Stimulated activated effector memory CD8-positive, alpha-beta T cell treated with anti-CD3 and anti-CD28 coated beads, Interleukin-12 subunit alpha, Interleukin-12 subunit beta, amount 100 ng/mL, for 72 hours (primary cell): ENCODE measurements around the gene SLC22A23.
A peak's percentile ranks its signal among the peaks of the same experiment; 100 is the strongest.

ENCODE experiments used
- ATAC-seq: fragments of 150-1000 bp; cut with Tn5 transposase; 2 replicates; pipeline ENCODE4 v1.10.0; 2021
- DNase-seq, 2 donors: peaks; one replicate each; pipeline ENCODE4 v3.0.0; 2021 to 2022; ENCODE audit warnings: low spot score in 2 of 2
- H3K27ac Mint-ChIP-seq: one replicate; pipeline ENCODE4 v1.8.0; 2022; ENCODE audit warnings: mild to moderate bottlenecking, mixed read lengths
- H3K36me3 Mint-ChIP-seq: one replicate; pipeline ENCODE4 v1.8.0; 2022; ENCODE audit warnings: mild to moderate bottlenecking, mixed read lengths
- H3K4me1 Mint-ChIP-seq: one replicate; pipeline ENCODE4 v1.8.0; 2022; ENCODE audit warnings: mixed read lengths
- H3K4me3 Mint-ChIP-seq: one replicate; pipeline ENCODE4 v1.8.0; 2022; ENCODE audit warnings: mild to moderate bottlenecking, mixed read lengths
- H3K9me3 Mint-ChIP-seq: one replicate; pipeline ENCODE4 v1.8.0; 2022; ENCODE audit warnings: mixed read lengths

SLC22A23 gene

DNA sequence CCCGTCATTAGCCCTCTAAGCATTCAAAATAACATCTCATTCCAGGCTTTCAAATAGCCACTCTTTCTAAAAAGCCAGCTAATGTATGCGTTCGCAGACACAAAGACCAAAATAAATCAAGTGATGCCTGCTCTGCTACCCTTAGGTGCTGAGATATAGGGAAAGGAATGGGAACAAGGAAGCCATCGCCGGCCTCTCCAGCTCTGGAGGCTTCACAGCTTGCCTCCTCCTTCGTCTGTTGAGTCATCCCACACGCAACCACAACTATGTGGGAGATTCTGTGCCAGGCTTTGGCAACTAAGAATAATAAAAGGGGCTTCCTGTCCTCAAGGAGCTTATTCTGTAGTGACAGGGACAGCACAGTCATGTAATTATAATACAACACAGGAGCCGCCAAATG, 27.3 kb upstream of the SLC22A23 start:
- no peaks in the 10 kb centered on the region for H3K4me1 Mint-ChIP-seq
- no peak overlapping the region for H3K4me3 Mint-ChIP-seq
- DNase-seq: no peak
- peaks cover 14% of the 10 kb centered on the region for H3K9me3 Mint-ChIP-seq
- no peak overlapping the region for H3K27ac Mint-ChIP-seq
- ATAC-seq: no peak
- no peaks in the 10 kb centered on the region for H3K36me3 Mint-ChIP-seq

DNA sequence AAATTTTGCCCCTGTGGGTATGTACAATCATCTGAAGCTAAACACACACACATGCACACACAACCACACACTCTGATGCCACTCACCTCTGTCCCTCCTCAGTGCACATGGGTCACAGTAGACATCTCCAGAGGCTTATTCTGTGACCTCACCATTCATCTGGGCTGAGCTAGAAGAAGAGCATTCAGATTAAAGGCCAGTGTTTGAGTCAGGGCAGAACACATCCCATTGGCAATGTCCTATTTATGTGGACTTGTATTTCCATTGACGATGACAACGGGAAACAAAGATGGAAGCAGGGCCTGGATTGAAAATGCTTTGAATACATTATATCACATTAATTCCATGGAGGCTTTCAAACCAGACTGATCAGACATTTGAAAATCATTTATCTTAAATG, 26.8 kb upstream of the SLC22A23 start:
- H3K27ac Mint-ChIP-seq: no peak overlapping the region
- no peak overlapping the region for H3K4me3 Mint-ChIP-seq
- peaks cover 14% of the 10 kb centered on the region for H3K9me3 Mint-ChIP-seq
- no peaks in the 10 kb centered on the region for H3K36me3 Mint-ChIP-seq
- no peaks in the 10 kb centered on the region for H3K4me1 Mint-ChIP-seq
- ATAC-seq (no peak), DNase-seq (no peak)

GRCh38 chr6:3482869-3483268, 26.0 kb upstream of the SLC22A23 start:
- Mint-ChIP-seq H3K27ac (no peak overlapping the region), H3K4me1 (no peaks in the 10 kb centered on the region), H3K4me3 (no peak overlapping the region), H3K9me3 (peaks cover 14% of the 10 kb centered on the region), H3K36me3 (no peaks in the 10 kb centered on the region)
- ATAC-seq (no peak), DNase-seq (no peak)

DNA sequence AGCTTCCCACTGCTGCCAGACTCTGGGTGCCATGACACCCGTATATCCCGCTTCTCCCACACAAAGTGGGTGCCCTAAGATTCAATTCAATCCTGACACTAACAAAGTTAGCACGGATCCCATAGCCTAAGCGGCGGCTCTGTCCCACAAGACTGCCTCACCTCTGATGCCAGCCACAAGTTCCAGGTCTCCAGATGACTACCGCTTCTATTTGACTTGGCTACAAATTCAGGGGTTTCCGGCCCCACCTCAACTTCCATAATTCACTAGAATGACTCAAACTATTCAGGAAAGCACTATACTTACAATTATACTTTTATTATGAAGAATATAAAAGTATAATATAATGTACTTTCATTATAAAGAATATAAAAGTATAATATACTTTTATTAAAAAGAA, 24.8 kb upstream of the SLC22A23 start:
- DNase-seq (no peak), ATAC-seq (no peak)
- no peak overlapping the region for H3K4me3 Mint-ChIP-seq
- peaks cover 14% of the 10 kb centered on the region for H3K9me3 Mint-ChIP-seq
- H3K36me3 Mint-ChIP-seq: no peaks in the 10 kb centered on the region
- no peaks in the 10 kb centered on the region for H3K4me1 Mint-ChIP-seq
- H3K27ac Mint-ChIP-seq: no peak overlapping the region

GRCh38 chr6:3480009-3480408, 23.2 kb upstream of the SLC22A23 start:
- no peak for DNase-seq

GRCh38 chr6:3473773-3474172, 16.9 kb upstream of the SLC22A23 start:
- ATAC-seq (no peak), DNase-seq (no peak)
- Mint-ChIP-seq H3K4me1 (no peaks in the 10 kb centered on the region), H3K27ac (no peak overlapping the region), H3K9me3 (no peaks in the 10 kb centered on the region), H3K36me3 (no peaks in the 10 kb centered on the region), H3K4me3 (no peak overlapping the region)

More at GRCh38 chr6:3480009-3480408, 23.2 kb upstream of the SLC22A23 start:
- Mint-ChIP-seq H3K4me3 (no peak overlapping the region), H3K36me3 (no peaks in the 10 kb centered on the region), H3K4me1 (no peaks in the 10 kb centered on the region), H3K27ac (no peak overlapping the region), H3K9me3 (peaks cover 14% of the 10 kb centered on the region)
- ATAC-seq: no peak

GRCh38 chr6:3471711-3472110, 14.9 kb upstream of the SLC22A23 start:
- no peaks in the 10 kb centered on the region for H3K4me1 Mint-ChIP-seq

GRCh38 chr6:3471286-3471685, 14.4 kb upstream of the SLC22A23 start:
- H3K4me1 Mint-ChIP-seq: no peaks in the 10 kb centered on the region
- DNase-seq (no peak), ATAC-seq (no peak)
- no peaks in the 10 kb centered on the region for H3K9me3 Mint-ChIP-seq
- H3K27ac Mint-ChIP-seq: no peak overlapping the region
- H3K36me3 Mint-ChIP-seq: no peaks in the 10 kb centered on the region
- no peak overlapping the region for H3K4me3 Mint-ChIP-seq

More at GRCh38 chr6:3471711-3472110, 14.9 kb upstream of the SLC22A23 start:
- no peaks in the 10 kb centered on the region for H3K36me3 Mint-ChIP-seq
- DNase-seq (no peak), ATAC-seq (no peak)
- H3K4me3 Mint-ChIP-seq: no peak overlapping the region
- no peaks in the 10 kb centered on the region for H3K9me3 Mint-ChIP-seq
- no peak overlapping the region for H3K27ac Mint-ChIP-seq

DNA sequence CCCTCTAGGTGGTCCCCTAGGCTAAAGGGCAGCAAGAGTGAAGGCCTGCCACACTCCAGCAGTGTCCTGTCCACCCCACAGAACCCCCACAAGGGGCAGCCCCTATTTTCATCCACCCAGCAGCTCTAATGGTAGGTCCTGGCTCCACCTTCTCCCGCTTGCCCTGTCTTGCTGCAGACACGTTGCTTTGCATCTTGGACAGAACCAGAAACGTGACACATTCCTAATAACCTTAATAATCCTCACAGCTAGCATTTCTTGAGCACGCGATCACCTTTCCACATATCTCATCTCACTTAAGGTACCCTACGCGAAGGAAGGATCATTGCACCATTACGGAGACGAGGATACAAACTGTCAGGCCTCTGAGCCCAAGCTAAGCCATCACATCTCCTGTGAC, 11.7 kb upstream of the SLC22A23 start:
- DNase-seq: no peak
- no peak for ATAC-seq
- H3K36me3 Mint-ChIP-seq: no peaks in the 10 kb centered on the region
- H3K27ac Mint-ChIP-seq: no peak overlapping the region
- H3K4me3 Mint-ChIP-seq: no peak overlapping the region
- H3K9me3 Mint-ChIP-seq: no peaks in the 10 kb centered on the region
- H3K4me1 Mint-ChIP-seq: no peaks in the 10 kb centered on the region

DNA sequence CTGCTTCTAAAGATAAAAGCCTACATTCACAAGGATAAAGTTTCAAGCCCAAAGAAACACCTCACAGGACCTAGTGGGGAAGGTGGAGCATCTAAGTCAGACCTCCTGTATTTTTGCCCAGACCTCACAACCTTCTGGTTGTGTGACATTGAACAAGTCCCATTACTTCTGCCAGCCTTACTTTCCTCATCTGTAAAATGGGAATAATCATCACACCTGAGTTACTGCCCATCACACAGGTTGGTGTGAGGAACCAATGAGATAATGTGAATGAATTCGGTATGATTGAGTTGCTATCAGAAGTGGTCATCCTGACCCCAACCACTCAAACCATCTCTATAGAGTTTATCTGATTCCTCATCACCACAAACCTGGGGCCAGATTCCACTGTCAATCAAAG, 11.1 kb upstream of the SLC22A23 start:
- DNase-seq: no peak
- Mint-ChIP-seq H3K9me3 (no peaks in the 10 kb centered on the region), H3K27ac (no peak overlapping the region), H3K36me3 (no peaks in the 10 kb centered on the region), H3K4me3 (no peak overlapping the region), H3K4me1 (no peaks in the 10 kb centered on the region)
- ATAC-seq: no peak

DNA sequence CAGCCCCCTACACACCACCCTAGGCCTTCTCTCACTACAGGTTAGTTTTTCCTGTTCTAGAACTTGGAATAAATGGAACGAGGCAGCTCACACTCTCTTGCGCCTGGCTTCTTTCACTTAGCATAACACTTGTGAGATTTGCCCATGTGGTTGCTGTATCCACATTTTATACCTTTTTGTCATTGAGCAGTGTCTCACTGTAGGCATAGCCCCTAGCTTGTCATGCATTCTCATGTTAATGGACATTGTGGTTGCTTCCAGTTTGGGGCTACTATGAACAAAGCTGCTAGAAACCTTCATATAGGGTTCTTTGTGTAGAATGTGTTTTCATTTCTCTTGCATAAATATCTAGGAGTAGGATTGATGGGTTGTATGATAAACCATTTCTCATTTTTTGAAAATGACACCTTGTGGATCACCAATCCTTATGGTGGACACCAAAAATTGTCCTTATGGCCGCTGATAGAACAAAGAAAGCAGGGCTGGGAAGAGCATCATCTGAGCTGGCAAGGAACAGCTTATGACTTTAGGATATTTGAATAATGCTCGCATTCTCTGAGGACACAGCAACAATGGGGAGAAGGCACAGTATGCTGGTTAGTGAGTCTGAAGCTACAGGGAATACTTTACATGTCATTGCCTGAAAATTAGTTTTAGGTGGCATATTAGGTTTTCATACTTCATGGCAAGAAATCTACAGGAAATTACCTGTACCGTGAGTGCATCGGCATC, 9.8 kb upstream of the SLC22A23 start:
- H3K9me3 Mint-ChIP-seq: no peaks in the 10 kb centered on the region
- no peak for ATAC-seq
- no peaks in the 10 kb centered on the region for H3K4me1 Mint-ChIP-seq
- DNase-seq: no peak
- H3K4me3 Mint-ChIP-seq: no peak overlapping the region
- no peaks in the 10 kb centered on the region for H3K36me3 Mint-ChIP-seq
- H3K27ac Mint-ChIP-seq: no peak overlapping the region

GRCh38 chr6:3460253-3460652, 3.4 kb upstream of the SLC22A23 start:
- no peak overlapping the region for H3K4me3 Mint-ChIP-seq
- H3K9me3 Mint-ChIP-seq: no peaks in the 10 kb centered on the region
- ATAC-seq: no peak
- H3K27ac Mint-ChIP-seq: no peak overlapping the region
- H3K36me3 Mint-ChIP-seq: no peaks in the 10 kb centered on the region
- DNase-seq: no peak
- H3K4me1 Mint-ChIP-seq: peaks cover 9% of the 10 kb centered on the region

DNA sequence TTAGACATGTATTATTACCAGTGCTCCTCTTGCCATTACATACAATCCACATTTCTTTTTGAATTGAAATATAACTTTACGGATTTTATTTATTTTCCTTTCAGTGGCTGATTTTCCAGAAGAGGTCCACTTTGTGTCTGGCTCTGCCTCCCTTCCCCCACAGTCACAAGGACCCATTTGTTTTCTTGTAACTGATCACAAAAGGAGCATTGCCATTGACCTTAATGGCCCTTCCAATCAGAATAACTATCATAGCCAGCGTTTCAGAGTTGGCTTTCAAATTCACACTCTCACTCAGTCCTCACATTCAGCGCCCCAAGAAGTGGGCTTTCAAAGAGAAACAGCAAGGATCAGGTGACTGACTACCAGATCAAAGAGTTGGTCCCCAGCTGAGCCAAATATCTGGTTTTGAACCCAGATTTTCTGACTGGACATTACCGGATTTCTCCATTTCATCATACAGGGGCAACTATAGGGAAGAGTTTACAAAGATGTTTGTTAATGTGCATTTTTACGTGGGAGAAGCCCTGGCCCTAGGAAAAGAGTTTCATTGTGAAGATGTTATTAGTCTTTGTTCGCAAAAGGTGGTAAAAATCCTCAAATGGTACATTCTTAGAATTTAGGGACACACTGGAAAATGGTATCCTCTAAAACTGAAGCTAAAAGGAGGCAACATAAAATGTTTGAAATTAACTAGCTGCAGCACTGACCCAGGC, 2.0 kb upstream of the SLC22A23 start:
- no peak overlapping the region for H3K27ac Mint-ChIP-seq
- H3K9me3 Mint-ChIP-seq: no peaks in the 10 kb centered on the region
- peaks cover 9% of the 10 kb centered on the region for H3K4me1 Mint-ChIP-seq
- no peaks in the 10 kb centered on the region for H3K36me3 Mint-ChIP-seq
- no peak overlapping the region for H3K4me3 Mint-ChIP-seq
- DNase-seq (no peak), ATAC-seq (no peak)

DNA sequence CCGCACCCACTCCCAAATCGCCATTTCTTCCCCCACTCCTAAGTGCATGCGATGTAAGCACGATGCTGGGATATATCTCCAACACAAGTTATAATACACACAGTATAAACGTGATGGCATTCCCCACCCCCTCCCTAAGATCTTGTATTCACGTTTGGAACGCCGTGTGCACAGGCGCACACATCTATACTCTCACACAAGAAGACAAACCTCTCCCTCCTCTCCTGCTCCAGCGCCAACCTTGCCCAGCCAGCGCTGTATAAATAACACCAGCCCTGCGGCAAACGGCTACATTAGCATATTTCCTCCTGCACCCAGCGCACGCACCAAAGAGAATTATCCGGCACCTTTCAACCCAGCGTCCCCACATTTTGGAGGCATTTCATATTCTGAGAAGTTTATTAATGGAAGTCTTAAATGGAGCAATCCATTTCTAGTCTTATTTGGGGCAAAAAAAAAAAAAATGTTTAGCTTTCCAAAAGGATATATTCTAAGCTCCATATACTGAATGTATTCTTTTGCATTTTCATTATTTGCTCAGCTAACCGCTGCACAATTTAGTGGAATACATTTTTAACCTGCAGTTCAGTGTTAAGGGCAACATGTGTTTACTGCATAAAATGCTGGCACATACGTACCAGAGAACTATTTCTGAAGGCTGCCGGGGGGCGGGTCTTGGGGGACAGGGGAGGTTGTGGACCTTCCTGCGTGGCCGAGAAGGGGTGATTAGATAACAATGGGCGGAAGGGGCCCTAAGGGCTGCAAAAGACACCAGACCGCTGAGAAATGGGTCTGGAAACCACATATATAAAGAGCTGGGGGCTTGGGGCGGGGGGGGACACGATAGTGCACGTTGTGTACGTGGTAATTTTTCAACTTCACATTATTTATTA, 1.1 kb upstream of the SLC22A23 start:
- peaks cover 9% of the 10 kb centered on the region for H3K4me1 Mint-ChIP-seq
- H3K36me3 Mint-ChIP-seq: no peaks in the 10 kb centered on the region
- H3K4me3 Mint-ChIP-seq: peak overlapping the region; percentile 73
- H3K9me3 Mint-ChIP-seq: no peaks in the 10 kb centered on the region
- ATAC-seq (no peak), DNase-seq (no peak)
- no peak overlapping the region for H3K27ac Mint-ChIP-seq

GRCh38 chr6:3456395-3456897, 404 bp downstream of the SLC22A23 start:
- peaks cover 9% of the 10 kb centered on the region for H3K4me1 Mint-ChIP-seq
- no peak overlapping the region for H3K27ac Mint-ChIP-seq
- H3K4me3 Mint-ChIP-seq: no peak overlapping the region
- H3K36me3 Mint-ChIP-seq: no peaks in the 10 kb centered on the region
- ATAC-seq: peak; percentile 60
- no peaks in the 10 kb centered on the region for H3K9me3 Mint-ChIP-seq
- no peak for DNase-seq
